GM21367 (cell line): ENCODE measurements around the gene CCDC33.

Experiments used
- ATAC-seq: cut with Tn5 transposase; IDR thresholded peaks from one replicate; pipeline ENCODE4 v1.9.1; 2021; ENCODE audit not compliant: unreplicated experiment

CCDC33 gene

GRCh38 chr15:74278207-74278606 lies 42.1 kb downstream of the CCDC33 start:
- no peak for ATAC-seq

- no peak for ATAC-seq
Observed at GRCh38 chr15:74281147-74282133, 45.3 kb downstream of the CCDC33 start.

- no peak for ATAC-seq
Observed at GRCh38 chr15:74283368-74283767, 47.2 kb downstream of the CCDC33 start.

- no peak for ATAC-seq
Observed at GRCh38 chr15:74289671-74290070, 53.5 kb downstream of the CCDC33 start.

- no peak for ATAC-seq
Observed at GRCh38 chr15:74290645-74291044, 54.5 kb downstream of the CCDC33 start.

GRCh38 chr15:74291101-74292071 lies 55.3 kb downstream of the CCDC33 start:
- no peak for ATAC-seq

- no peak for ATAC-seq
Observed at GRCh38 chr15:74293021-74293810, 57.1 kb downstream of the CCDC33 start.

GRCh38 chr15:74294010-74294409 lies 57.9 kb downstream of the CCDC33 start:
- no peak for ATAC-seq

GRCh38 chr15:74295800-74296199 lies 59.7 kb downstream of the CCDC33 start:
- ATAC-seq, result no peak

- no peak for ATAC-seq
Observed at GRCh38 chr15:74297887-74298286, 61.8 kb downstream of the CCDC33 start.

GRCh38 chr15:74300057-74300795 lies 64.1 kb downstream of the CCDC33 start:
- ATAC-seq, result no peak

GRCh38 chr15:74301583-74302361 lies 65.6 kb downstream of the CCDC33 start:
- no peak for ATAC-seq

GRCh38 chr15:74302821-74303359 lies 66.8 kb downstream of the CCDC33 start:
- no peak for ATAC-seq

GRCh38 chr15:74303741-74304309 lies 67.7 kb downstream of the CCDC33 start:
- no peak for ATAC-seq

GRCh38 chr15:74304431-74304830 lies 68.3 kb downstream of the CCDC33 start:
- ATAC-seq, result no peak

GRCh38 chr15:74305687-74306086 lies 69.6 kb downstream of the CCDC33 start:
- ATAC-seq, result no peak

- ATAC-seq, result no peak
Observed at GRCh38 chr15:74306781-74307217, 70.7 kb downstream of the CCDC33 start.
